Thoracic aorta (tissue), 2 donors: ENCODE results near the gene SLC26A8. TPM values are rescaled to one million over a fixed set of nuclear protein-coding genes. Genes with fewer than 3 reads are reported as not detected.
"Not testable (repeated sequence)": the region's sequence is repeated elsewhere in the genome, so short reads cannot be mapped to it uniquely, and the experiment has no call there.

Experiments used
- ATAC-seq: fragments of 150-250 bp; one replicate; pipeline ENCODE4 v1.8.0; 2017; ENCODE audit warnings: low read depth; ENCODE audit not compliant: insufficient number of reproducible peaks, low FRiP score
- DNase-seq: peaks from one replicate; pipeline ENCODE4 v3.0.0-alpha.2; 2020; ENCODE audit warnings: low spot score
- H3K27ac ChIP-seq, 2 donors: fragments of 200-600 bp; sonication (generic); 1 replicate in 1 of 2; 2 replicates in 1 of 2; pipeline ENCODE4 v1.5.1; 2016; ENCODE audit warnings: mild to moderate bottlenecking in 2 of 2, moderate library complexity in 2 of 2
- H3K27me3 ChIP-seq: fragments of 200-600 bp; sonication (generic); replicated peaks from 2 replicates; pipeline ENCODE4 v1.6.0; 2016; ENCODE audit warnings: mild to moderate bottlenecking; ENCODE audit not compliant: insufficient read depth
- H3K36me3 ChIP-seq: fragments of 200-600 bp; sonication (generic); one replicate; pipeline ENCODE4 v1.5.1; 2016
- H3K4me1 ChIP-seq, 2 donors: fragments of 200-600 bp; sonication (generic); 1 replicate in 1 of 2; 2 replicates in 1 of 2; pipeline versions ENCODE4 v1.5.1 to v1.6.0; 2016; ENCODE audit warnings: low read depth in 2 of 2, mild to moderate bottlenecking in 1 of 2; ENCODE audit not compliant: control insufficient read depth in 1 of 2
- H3K4me3 ChIP-seq: fragments of 200-600 bp; sonication (generic); 2 replicates; pipeline ENCODE4 v1.5.1; 2016; ENCODE audit warnings: mild to moderate bottlenecking
- H3K9me3 ChIP-seq: fragments of 200-600 bp; sonication (generic); 2 replicates; pipeline ENCODE4 v1.5.1; 2016
- total RNA-seq, 2 donors: library from RNA; depleted of rRNA; stranded (reverse); fragments of >200 nt; gene quantifications; one replicate each; pipeline versions ENCODE4 v1.1.0 to v1.2.3, GENCODE V29; 2016
- TF ChIP-seq, protein P1 (sequence below): fragments of 200-600 bp; sonication (generic); IDR thresholded peaks from one replicate; pipeline ENCODE4 v1.5.1; 2019; ENCODE audit warnings: antibody characterized with exemption

Gene SLC26A8
- total RNA-seq, 2 donors from 2014 or later = 0.28 TPM; not detected in 1

DNA sequence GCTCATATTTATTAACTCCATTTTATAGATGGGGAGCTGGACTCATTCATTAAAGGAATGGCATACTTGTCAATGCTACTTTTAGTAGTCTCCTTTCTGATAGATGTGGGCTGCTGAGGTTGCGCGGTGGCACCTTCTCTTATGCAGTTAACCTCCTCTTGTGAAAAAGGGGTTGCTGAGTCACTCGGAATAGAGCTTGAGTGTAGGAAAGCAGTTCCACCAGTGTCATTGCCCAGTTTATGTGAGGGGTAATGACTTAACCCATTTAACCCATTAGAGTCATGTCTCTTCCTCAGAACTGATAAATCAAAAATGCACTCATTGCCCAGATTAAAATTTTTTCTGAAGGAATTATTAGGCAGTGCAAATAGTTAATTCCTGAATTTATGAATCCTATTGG is 9.5 kb upstream of the SLC26A8 start:
- no peaks in the 10 kb centered on the region for H3K9me3 ChIP-seq
- H3K4me1 ChIP-seq = peaks cover 60 to 84% of the 10 kb centered on the region in 2 donors
- DNase-seq = no peak
- no peak overlapping the region for H3K27ac ChIP-seq
- TF ChIP-seq, protein P1, sequence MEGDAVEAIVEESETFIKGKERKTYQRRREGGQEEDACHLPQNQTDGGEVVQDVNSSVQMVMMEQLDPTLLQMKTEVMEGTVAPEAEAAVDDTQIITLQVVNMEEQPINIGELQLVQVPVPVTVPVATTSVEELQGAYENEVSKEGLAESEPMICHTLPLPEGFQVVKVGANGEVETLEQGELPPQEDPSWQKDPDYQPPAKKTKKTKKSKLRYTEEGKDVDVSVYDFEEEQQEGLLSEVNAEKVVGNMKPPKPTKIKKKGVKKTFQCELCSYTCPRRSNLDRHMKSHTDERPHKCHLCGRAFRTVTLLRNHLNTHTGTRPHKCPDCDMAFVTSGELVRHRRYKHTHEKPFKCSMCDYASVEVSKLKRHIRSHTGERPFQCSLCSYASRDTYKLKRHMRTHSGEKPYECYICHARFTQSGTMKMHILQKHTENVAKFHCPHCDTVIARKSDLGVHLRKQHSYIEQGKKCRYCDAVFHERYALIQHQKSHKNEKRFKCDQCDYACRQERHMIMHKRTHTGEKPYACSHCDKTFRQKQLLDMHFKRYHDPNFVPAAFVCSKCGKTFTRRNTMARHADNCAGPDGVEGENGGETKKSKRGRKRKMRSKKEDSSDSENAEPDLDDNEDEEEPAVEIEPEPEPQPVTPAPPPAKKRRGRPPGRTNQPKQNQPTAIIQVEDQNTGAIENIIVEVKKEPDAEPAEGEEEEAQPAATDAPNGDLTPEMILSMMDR = no peak
- no peak for ATAC-seq
- H3K36me3 ChIP-seq = no peaks in the 10 kb centered on the region
- no peaks in the 10 kb centered on the region for H3K27me3 ChIP-seq
- no peak overlapping the region for H3K4me3 ChIP-seq

DNA sequence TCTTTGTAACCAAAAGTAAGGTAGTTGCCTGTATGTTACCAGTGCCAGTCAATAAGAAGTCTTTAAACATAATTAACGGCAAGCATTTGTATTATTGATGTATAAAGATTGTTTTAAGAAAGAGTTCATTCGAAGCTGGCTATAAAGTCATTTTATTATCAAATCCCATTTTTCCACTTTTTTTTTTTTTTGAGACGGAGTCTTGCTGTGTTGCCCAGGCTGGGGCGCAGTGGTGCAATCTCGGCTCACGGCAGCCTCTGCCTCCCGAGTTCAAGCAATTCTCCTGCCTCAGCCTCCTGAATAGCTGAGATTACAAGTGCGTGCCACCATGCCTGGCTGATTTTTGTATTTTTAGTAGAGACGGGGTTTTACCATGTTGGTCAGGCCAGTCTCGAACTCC is 8.7 kb upstream of the SLC26A8 start:
- H3K27me3 ChIP-seq, H3K27ac ChIP-seq, H3K36me3 ChIP-seq, H3K9me3 ChIP-seq, H3K4me3 ChIP-seq, DNase-seq, ATAC-seq: not testable (repeated sequence)
- peaks cover 56 to 78% of the 10 kb centered on the region in 2 donors for H3K4me1 ChIP-seq

DNA sequence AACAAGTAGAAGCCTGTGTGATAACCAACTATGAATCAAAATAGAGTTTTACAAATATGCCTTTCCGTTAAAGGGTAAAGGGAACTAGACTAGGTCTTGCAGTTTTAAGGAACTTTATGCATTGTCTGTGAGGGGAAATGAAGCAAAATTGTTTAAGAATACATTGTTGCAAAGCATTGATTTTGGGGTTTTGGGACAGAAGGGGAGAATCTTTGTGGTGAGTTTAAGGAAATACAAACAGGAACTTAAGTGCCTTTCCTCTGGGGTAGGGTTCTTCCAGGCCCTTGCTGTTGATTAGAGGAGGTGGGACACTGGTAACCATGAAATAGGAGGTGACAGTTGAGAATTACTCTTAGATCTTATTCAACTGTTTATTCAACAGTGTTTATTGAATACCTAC is 7.8 kb upstream of the SLC26A8 start:
- no peaks in the 10 kb centered on the region for H3K36me3 ChIP-seq
- no peak overlapping the region for H3K4me3 ChIP-seq
- ATAC-seq (no peak), DNase-seq (no peak)
- no peak overlapping the region for H3K27ac ChIP-seq
- H3K27me3 ChIP-seq = no peaks in the 10 kb centered on the region
- peaks cover 53 to 69% of the 10 kb centered on the region in 2 donors for H3K4me1 ChIP-seq
- TF ChIP-seq, protein P1 = no peak
- H3K9me3 ChIP-seq = no peaks in the 10 kb centered on the region

DNA sequence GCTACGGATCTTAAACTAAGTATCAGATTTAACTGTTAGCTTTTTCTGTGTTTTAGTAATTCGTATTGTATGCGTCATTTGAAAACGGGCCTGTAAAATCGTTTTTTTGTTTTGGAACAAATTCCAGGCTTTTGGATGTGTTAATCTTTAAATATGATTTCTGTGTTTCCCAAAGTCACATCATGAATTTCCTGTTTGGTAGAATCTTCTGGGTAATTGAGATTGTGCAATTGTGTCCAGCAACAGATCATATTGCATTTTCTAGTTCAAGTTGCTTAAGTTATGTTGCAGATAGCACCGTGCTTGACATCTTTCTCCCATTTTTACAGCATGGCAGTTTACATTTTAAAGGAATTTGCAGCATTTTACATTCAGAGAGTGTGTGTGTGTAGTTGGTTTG is 5.0 kb upstream of the SLC26A8 start:
- no peak for ATAC-seq
- H3K27me3 ChIP-seq = no peaks in the 10 kb centered on the region
- peak overlapping the region; percentile 91 for H3K4me3 ChIP-seq
- H3K36me3 ChIP-seq = no peaks in the 10 kb centered on the region
- peaks cover 43 to 52% of the 10 kb centered on the region in 2 donors for H3K4me1 ChIP-seq
- TF ChIP-seq, protein P1 = no peak
- H3K9me3 ChIP-seq = no peaks in the 10 kb centered on the region
- peak overlapping the region; percentile 76 to 87 for H3K27ac ChIP-seq
- no peak for DNase-seq

DNA sequence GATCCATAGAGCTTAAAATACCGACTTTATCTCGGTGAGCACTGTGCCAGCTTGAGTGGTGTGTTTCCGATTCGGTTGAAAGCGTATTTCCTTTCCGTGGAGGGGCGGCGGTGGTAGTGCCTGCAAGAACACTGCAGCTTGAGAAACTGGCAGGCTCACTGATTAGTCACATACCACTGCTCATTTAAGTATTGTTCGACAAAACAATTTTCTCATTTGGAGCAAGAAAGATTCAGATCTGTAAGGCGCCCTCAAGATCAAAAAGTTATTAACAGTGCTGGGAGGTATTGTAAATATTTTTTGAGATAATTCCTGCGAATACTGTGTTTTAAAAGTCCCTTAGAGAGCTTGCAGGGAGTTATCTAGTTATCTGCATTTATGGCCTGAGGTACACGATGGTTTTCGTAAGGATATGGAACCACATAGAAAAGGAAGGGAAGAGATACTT is 4.5 kb upstream of the SLC26A8 start:
- Histone ChIP-seq H3K27ac (peak overlapping the region; percentile 76 to 87), H3K4me1 (peaks cover 37 to 46% of the 10 kb centered on the region in 2 donors)
- peak; percentile 43 for DNase-seq

More for the DNA sequence above, 4.5 kb upstream of the SLC26A8 start:
- Histone ChIP-seq H3K9me3 (no peaks in the 10 kb centered on the region), H3K27me3 (no peaks in the 10 kb centered on the region), H3K36me3 (no peaks in the 10 kb centered on the region), H3K4me3 (peak overlapping the region; percentile 91)
- TF ChIP-seq, protein P1 = no peak
- no peak for ATAC-seq
